GM12878 (cell line): ENCODE measurements around the gene HEPHL1. TPM values are rescaled to one million over a fixed set of nuclear protein-coding genes. Genes with fewer than 3 reads are reported as not detected.

Source experiments
- ATAC-seq: fragments of 200-7000 bp; cut with Tn5 transposase; 3 replicates; pipeline ENCODE4 v1.9.1; 2020; ENCODE audit warnings: mild to moderate bottlenecking, moderate library complexity
- BruUV-seq: library from RNA; stranded (reverse); fragments of 400-500 nt; replicated peaks from 2 replicates; lab custom pipeline; 2021; lab: Mats Ljungman, UMichigan
- CTCF ChIA-PET: fragments of 300-600 bp; sonication (Branson Sonifier 250); formaldehyde crosslinking; extraction: SDS; loops from one replicate; lab custom pipeline; 2021; ENCODE audit warnings: inconsistent platforms; lab: Yijun Ruan, JAX
- POLR2A ChIA-PET: fragments of 350-600 bp; formaldehyde crosslinking; extraction: SDS; loops from one replicate; lab custom pipeline; 2021; ENCODE audit warnings: inconsistent platforms; lab: Charles Lee
- RAD21 ChIA-PET: fragments of 300-600 bp; sonication (Branson Sonifier 250); formaldehyde crosslinking; loops from one replicate; lab custom pipeline; 2023; ENCODE audit warnings: antibody characterized with exemption; ENCODE audit not compliant: unreplicated experiment; lab: Charles Lee
- SMC1A ChIA-PET: fragments of 300-600 bp; sonication (Branson Sonifier 250); formaldehyde crosslinking; loops from one replicate; lab custom pipeline; 2023; ENCODE audit not compliant: unreplicated experiment, uncharacterized antibody; lab: Charles Lee
- DNase-seq: peaks from one replicate; pipeline ENCODE4 v3.0.0-alpha.2; 2011; ENCODE audit warnings: low read depth, low spot score
- FAIRE-seq: peaks from 3 replicates; lab custom pipeline; 2011; peaks lifted over from hg19 to GRCh38; lab: Jason Lieb, UNC
- H2AFZ ChIP-seq: 2 replicates; pipeline ENCODE4 v1.6.0; 2011; ENCODE audit warnings: low read depth, low read length, control low read depth; ENCODE audit not compliant: control insufficient read depth
- H3K27ac ChIP-seq: 2 replicates; pipeline ENCODE4 v1.5.1; 2011; ENCODE audit warnings: control low read depth; ENCODE audit not compliant: control insufficient read depth, insufficient read depth
- H3K27me3 ChIP-seq, 2 experiments: replicated peaks in 1 of 2; 2 replicates each; pipeline versions ENCODE4 v1.6.0 to v1.6.1; 2011; ENCODE audit warnings: low read length in 1 of 2; ENCODE audit not compliant: control insufficient read depth in 2 of 2, insufficient read depth in 2 of 2
- H3K36me3 ChIP-seq, 2 experiments: 2 replicates each; pipeline ENCODE4 v1.5.1; 2011; ENCODE audit warnings: low read length in 1 of 2; ENCODE audit not compliant: control insufficient read depth in 2 of 2, insufficient read depth in 2 of 2
- H3K4me1 ChIP-seq: 2 replicates; pipeline ENCODE4 v1.6.1; 2011; ENCODE audit warnings: mild to moderate bottlenecking, low read length, moderate library complexity, mixed read lengths; ENCODE audit not compliant: control insufficient read depth, insufficient read depth
- H3K4me2 ChIP-seq: 2 replicates; pipeline ENCODE4 v1.6.0; 2011; ENCODE audit warnings: control low read depth; ENCODE audit not compliant: control insufficient read depth, insufficient read depth
- H3K4me3 ChIP-seq: fragments of 200-600 bp; sonication (generic); 2 replicates; pipeline ENCODE4 v1.5.1; 2016
- H3K79me2 ChIP-seq: 2 replicates; pipeline ENCODE4 v1.6.0; 2011; ENCODE audit warnings: low read length; ENCODE audit not compliant: control insufficient read depth, insufficient read depth
- H3K9ac ChIP-seq: 2 replicates; pipeline ENCODE4 v1.8.0; 2011; ENCODE audit warnings: low read length, control low read depth, mixed read lengths; ENCODE audit not compliant: control insufficient read depth, insufficient read depth
- H3K9me3 ChIP-seq: replicated peaks from 3 replicates; pipeline ENCODE4 v1.5.1; 2011; ENCODE audit warnings: mild to moderate bottlenecking, low read length; ENCODE audit not compliant: control insufficient read depth, insufficient read depth
- H4K20me1 ChIP-seq: 2 replicates; pipeline ENCODE4 v1.6.0; 2011; ENCODE audit not compliant: control insufficient read depth, insufficient read depth
- CREM ChIP-seq: IDR thresholded peaks from 2 replicates; pipeline ENCODE4 v1.6.1; 2014; ENCODE audit warnings: antibody characterized with exemption, low read depth
- RAD21 ChIP-seq: IDR thresholded peaks from 2 replicates; pipeline ENCODE4 v1.6.1; 2011; ENCODE audit warnings: mild to moderate bottlenecking, low read depth, low read length, moderate library complexity; ENCODE audit not compliant: insufficient read depth
- SP1 ChIP-seq: IDR thresholded peaks from one replicate; pipeline ENCODE4 v1.6.1; 2011; ENCODE audit warnings: low read depth, low read length
- ZNF274 ChIP-seq: IDR thresholded peaks from one replicate; pipeline ENCODE4 v1.8.0; 2011; ENCODE audit not compliant: insufficient read length, insufficient read depth
- WGBS: methylation state at CpG from one replicate; pipeline ENCODE4 v1.1.6; 2016; ENCODE audit warnings: low lambda C conversion rate; ENCODE audit not compliant: insufficient replicate concordance, insufficient coverage; ENCODE audit errors: missing lambda C conversion rate; 5-methylcytosine and 5-hydroxymethylcytosine counted together
- in situ Hi-C: fragments of 300-500 bp; cut with MboI; formaldehyde crosslinking; loops from 9 replicates; pipeline ENCODE4 v1.14.3; 2018; ENCODE audit warnings: mixed read lengths
- intact Hi-C: fragments of 100-400 bp; cut with micrococcal nuclease; formaldehyde crosslinking; loops from one replicate; pipeline ENCODE4 v1.14.2; 2022; ENCODE audit not compliant: unreplicated experiment
- polyA plus RNA-seq, 11 experiments: library from polyadenylated mRNA; depleted of rRNA in 4 of 11; unstranded in 6 of 11; stranded (reverse) in 5 of 11; fragments of >200 nt; fragmentation: Nextera tagmentation in 4 of 11; fragmentation: Illumina TruSeq in 1 of 11; extraction: Ambion mirVana in 4 of 11; extraction: Trizol in 1 of 11; gene quantifications; 1 replicate in 1 of 11; 2 replicates in 10 of 11; pipeline versions ENCODE4 v1.2.1 to v1.2.3, GENCODE V29; 2011 to 2016; ENCODE audit warnings: inconsistent platforms in 2 of 11, missing spikeins in 2 of 11, low read depth in 1 of 11
- total RNA-seq, 4 experiments: library from RNA; depleted of rRNA in 3 of 4; stranded (reverse); fragments of >200 nt in 3 of 4; fragmentation: Illumina TruSeq in 1 of 4; extraction: Trizol in 1 of 4; gene quantifications; 2 replicates each; pipeline versions ENCODE4 v1.2.1 to v1.2.3, GENCODE V29; 2013 to 2021
- TF ChIP-seq, protein P1 (sequence below), 3 experiments: IDR thresholded peaks in 2 of 3; conservative IDR thresholded peaks in 1 of 3; 2 replicates each; pipeline ENCODE4 v1.5.1; 2011; ENCODE audit warnings: low read depth in 3 of 3, low read length in 3 of 3, mild to moderate bottlenecking in 3 of 3, control low read depth in 2 of 3, moderate library complexity in 2 of 3, inconsistent platforms in 1 of 3, mixed read lengths in 1 of 3; ENCODE audit not compliant: control insufficient read depth in 2 of 3, insufficient read depth in 1 of 3; ENCODE audit errors: extremely low read depth in 1 of 3
- TF ChIP-seq, protein P2 (sequence below): fragments of 450-650 bp; formaldehyde crosslinking; IDR thresholded peaks from 2 replicates; pipeline ENCODE4 v1.4.0; 2022; ENCODE audit warnings: mild to moderate bottlenecking, moderate library complexity

The HEPHL1 gene
- total and polyA plus RNA-seq, 10 of the 15 experiments (the other 5 are each of a cell fraction or from before 2014, with no cell fraction given): 0.02 to 0.08 (median 0.05) TPM; not detected in 6

DNA sequence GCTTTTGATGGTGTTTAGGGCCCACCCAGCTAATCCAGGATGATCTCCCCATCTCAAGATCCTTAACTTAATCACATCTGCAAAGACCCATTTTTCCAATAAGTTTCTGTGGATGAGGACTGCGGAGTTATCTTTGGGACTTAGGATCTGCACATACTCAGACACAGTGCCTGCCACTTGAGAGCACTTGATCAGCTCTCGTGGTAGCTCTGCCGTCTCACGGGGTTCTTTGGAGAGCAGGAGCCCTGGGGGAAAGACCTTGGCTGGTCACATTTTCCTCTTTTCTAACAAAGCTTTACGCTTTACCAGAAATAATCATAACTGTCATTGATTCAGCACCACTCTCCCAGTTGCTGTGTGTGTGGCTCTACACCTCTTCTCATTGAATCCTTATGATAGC is 6.1 kb downstream of the HEPHL1 start:
- no peak for TF ChIP-seq SP1
- TF ChIP-seq, protein P1, sequence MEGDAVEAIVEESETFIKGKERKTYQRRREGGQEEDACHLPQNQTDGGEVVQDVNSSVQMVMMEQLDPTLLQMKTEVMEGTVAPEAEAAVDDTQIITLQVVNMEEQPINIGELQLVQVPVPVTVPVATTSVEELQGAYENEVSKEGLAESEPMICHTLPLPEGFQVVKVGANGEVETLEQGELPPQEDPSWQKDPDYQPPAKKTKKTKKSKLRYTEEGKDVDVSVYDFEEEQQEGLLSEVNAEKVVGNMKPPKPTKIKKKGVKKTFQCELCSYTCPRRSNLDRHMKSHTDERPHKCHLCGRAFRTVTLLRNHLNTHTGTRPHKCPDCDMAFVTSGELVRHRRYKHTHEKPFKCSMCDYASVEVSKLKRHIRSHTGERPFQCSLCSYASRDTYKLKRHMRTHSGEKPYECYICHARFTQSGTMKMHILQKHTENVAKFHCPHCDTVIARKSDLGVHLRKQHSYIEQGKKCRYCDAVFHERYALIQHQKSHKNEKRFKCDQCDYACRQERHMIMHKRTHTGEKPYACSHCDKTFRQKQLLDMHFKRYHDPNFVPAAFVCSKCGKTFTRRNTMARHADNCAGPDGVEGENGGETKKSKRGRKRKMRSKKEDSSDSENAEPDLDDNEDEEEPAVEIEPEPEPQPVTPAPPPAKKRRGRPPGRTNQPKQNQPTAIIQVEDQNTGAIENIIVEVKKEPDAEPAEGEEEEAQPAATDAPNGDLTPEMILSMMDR (IDR thresholded peaks at IDR 0.05 in 2 of 3, conservative IDR thresholded peaks at IDR 0.05 in 1 of 3; ENCODE audit: control insufficient read depth in 2 of 3, extremely low read depth in 1 of 3, insufficient read depth in 1 of 3, low read depth in 3 of 3, low read length in 3 of 3): no peak
- no peak for TF ChIP-seq RAD21
- TF ChIP-seq CREM: no peak
- TF ChIP-seq ZNF274: no peak
- TF ChIP-seq, protein P2, sequence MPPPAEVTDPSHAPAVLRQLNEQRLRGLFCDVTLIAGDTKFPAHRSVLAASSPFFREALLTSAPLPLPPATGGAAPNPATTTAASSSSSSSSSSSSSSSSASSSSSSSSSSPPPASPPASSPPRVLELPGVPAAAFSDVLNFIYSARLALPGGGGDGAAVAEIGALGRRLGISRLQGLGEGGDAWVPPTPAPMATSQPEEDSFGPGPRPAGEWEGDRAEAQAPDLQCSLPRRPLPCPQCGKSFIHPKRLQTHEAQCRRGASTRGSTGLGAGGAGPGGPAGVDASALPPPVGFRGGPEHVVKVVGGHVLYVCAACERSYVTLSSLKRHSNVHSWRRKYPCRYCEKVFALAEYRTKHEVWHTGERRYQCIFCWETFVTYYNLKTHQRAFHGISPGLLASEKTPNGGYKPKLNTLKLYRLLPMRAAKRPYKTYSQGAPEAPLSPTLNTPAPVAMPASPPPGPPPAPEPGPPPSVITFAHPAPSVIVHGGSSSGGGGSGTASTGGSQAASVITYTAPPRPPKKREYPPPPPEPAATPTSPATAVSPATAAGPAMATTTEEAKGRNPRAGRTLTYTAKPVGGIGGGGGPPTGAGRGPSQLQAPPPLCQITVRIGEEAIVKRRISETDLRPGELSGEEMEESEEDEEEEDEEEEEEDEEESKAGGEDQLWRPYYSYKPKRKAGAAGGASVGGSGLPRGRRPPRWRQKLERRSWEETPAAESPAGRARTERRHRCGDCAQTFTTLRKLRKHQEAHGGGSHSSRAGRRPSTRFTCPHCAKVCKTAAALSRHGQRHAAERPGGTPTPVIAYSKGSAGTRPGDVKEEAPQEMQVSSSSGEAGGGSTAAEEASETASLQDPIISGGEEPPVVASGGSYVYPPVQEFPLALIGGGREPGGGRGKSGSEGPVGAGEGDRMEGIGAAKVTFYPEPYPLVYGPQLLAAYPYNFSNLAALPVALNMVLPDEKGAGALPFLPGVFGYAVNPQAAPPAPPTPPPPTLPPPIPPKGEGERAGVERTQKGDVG (CRISPR knock-in tag): no peak
- ChIA-PET SMC1A (no interaction called here), RAD21 (no interaction called here), CTCF (interaction anchor here (0.6 kb wide), 1 partner anchor 24 kb away, joined by 3 read pairs; no protein-coding TSS in a partner anchor), POLR2A (no interaction called here)
- Histone ChIP-seq H2AFZ (no peak overlapping the region), H3K9me3 (no peaks in the 10 kb centered on the region), H3K9ac (no peak overlapping the region), H3K27ac (no peak overlapping the region), H3K27me3 (no peaks in the 10 kb centered on the region), H4K20me1 (no peaks in the 10 kb centered on the region), H3K4me3 (no peak overlapping the region), H3K4me1 (no peaks in the 10 kb centered on the region), H3K4me2 (no peak overlapping the region), H3K36me3 (no peaks in the 10 kb centered on the region), H3K79me2 (no peaks in the 10 kb centered on the region)
- FAIRE-seq (no peak), ATAC-seq (no peak), DNase-seq (no peak)
- intact Hi-C loops (no loop called here), in situ Hi-C loops (no loop called here)
- BruUV-seq: no TSS peak
- WGBS: 50% methylated on average over 5 of the region's 5 CpGs
